Ishikawa (cell line): ENCODE data around the gene ATXN10.

Experiments
- EP300 ChIP-seq: IDR thresholded peaks from 2 replicates; pipeline ENCODE4 v1.6.1; 2012; ENCODE audit warnings: borderline replicate concordance
- TCF12 ChIP-seq: IDR thresholded peaks from 2 replicates; pipeline ENCODE4 v1.6.1; 2012; ENCODE audit warnings: low read depth
- TF ChIP-seq, protein P1 (sequence below): IDR thresholded peaks from 2 replicates; pipeline ENCODE4 v1.6.1; 2012; ENCODE audit warnings: low read depth, mild to moderate bottlenecking

- TF ChIP-seq EP300 (no peak), TCF12 (no peak)
- TF ChIP-seq, protein P1, sequence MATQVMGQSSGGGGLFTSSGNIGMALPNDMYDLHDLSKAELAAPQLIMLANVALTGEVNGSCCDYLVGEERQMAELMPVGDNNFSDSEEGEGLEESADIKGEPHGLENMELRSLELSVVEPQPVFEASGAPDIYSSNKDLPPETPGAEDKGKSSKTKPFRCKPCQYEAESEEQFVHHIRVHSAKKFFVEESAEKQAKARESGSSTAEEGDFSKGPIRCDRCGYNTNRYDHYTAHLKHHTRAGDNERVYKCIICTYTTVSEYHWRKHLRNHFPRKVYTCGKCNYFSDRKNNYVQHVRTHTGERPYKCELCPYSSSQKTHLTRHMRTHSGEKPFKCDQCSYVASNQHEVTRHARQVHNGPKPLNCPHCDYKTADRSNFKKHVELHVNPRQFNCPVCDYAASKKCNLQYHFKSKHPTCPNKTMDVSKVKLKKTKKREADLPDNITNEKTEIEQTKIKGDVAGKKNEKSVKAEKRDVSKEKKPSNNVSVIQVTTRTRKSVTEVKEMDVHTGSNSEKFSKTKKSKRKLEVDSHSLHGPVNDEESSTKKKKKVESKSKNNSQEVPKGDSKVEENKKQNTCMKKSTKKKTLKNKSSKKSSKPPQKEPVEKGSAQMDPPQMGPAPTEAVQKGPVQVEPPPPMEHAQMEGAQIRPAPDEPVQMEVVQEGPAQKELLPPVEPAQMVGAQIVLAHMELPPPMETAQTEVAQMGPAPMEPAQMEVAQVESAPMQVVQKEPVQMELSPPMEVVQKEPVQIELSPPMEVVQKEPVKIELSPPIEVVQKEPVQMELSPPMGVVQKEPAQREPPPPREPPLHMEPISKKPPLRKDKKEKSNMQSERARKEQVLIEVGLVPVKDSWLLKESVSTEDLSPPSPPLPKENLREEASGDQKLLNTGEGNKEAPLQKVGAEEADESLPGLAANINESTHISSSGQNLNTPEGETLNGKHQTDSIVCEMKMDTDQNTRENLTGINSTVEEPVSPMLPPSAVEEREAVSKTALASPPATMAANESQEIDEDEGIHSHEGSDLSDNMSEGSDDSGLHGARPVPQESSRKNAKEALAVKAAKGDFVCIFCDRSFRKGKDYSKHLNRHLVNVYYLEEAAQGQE, result no peak
Observed at GRCh38 chr22:45678961-45679912, 7.6 kb downstream of the ATXN10 start.
